Subcutaneous abdominal adipose tissue (tissue), 5 donors: ENCODE measurements around the gene LPP.
A peak's percentile ranks its signal among the peaks of the same experiment; 100 is the strongest.

ENCODE experiments used
- H3K27ac ChIP-seq: one replicate; pipeline ENCODE4 v1.7.0; 2013; ENCODE audit warnings: low read depth, mild to moderate bottlenecking, inconsistent platforms, low read length, moderate library complexity
- H3K27me3 ChIP-seq, 5 donors: one replicate each; pipeline ENCODE4 v1.7.0; 2013; ENCODE audit warnings: low read length in 5 of 5, inconsistent platforms in 1 of 5; ENCODE audit not compliant: control insufficient read depth in 5 of 5, insufficient read depth in 4 of 5
- H3K36me3 ChIP-seq, 5 donors: one replicate each; pipeline ENCODE4 v1.7.0; 2013; ENCODE audit warnings: low read length in 5 of 5; ENCODE audit not compliant: control insufficient read depth in 5 of 5, insufficient read depth in 5 of 5
- H3K4me1 ChIP-seq, 5 donors: one replicate each; pipeline ENCODE4 v1.7.0; 2013; ENCODE audit warnings: low read length in 5 of 5, mild to moderate bottlenecking in 3 of 5, moderate library complexity in 1 of 5; ENCODE audit not compliant: control insufficient read depth in 5 of 5, insufficient read depth in 5 of 5
- H3K4me3 ChIP-seq, 5 donors: one replicate each; pipeline ENCODE4 v1.7.0; 2013; ENCODE audit warnings: low read length in 5 of 5, low read depth in 1 of 5
- H3K9ac ChIP-seq, 5 donors: one replicate each; pipeline ENCODE4 v1.7.0; 2013; ENCODE audit warnings: low read length in 5 of 5, mild to moderate bottlenecking in 4 of 5, moderate library complexity in 3 of 5
- H3K9me3 ChIP-seq, 5 donors: one replicate each; pipeline ENCODE4 v1.7.0; 2013; ENCODE audit warnings: low read length in 5 of 5; ENCODE audit not compliant: control insufficient read depth in 5 of 5
- donor health status: healthy.
- donor health status: healthy.
- donor health status: healthy.
- donor health status: healthy.
- donor health status: healthy.

The LPP gene

DNA sequence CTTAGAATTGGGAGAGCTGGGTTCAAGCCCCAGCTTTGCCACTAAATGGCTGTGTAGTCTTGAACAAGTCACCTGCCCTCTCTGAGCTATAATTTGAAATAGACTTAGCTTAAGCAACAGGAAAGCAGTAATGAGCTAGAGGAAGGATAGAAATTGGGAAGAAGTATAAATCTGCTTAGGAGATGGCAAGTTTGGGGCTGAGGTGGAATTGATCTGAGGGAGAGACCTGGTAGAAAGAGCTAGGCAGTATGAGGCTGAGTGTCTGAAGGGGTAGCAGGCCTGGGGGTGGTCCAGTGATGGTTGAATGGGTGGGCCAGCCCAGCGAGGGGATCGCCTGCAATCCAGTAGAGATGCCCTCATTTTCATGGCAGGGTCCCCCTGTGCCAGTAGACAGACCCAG, 22.9 kb downstream of the LPP start:
- H3K36me3 ChIP-seq: peaks cover 2 to 12% (median 3%) of the 10 kb centered on the region in 5 donors
- H3K9me3 ChIP-seq: no peaks in the 10 kb centered on the region
- no peak overlapping the region for H3K4me3 ChIP-seq
- no peaks in the 10 kb centered on the region for H3K27me3 ChIP-seq
- H3K4me1 ChIP-seq: peaks cover 0 to 19% (median 17%) of the 10 kb centered on the region in 5 donors
- H3K9ac ChIP-seq: no peak overlapping the region
- no peak overlapping the region for H3K27ac ChIP-seq

GRCh38 chr3:188177721-188178120, 23.8 kb downstream of the LPP start:
- Histone ChIP-seq H3K4me3 (no peak overlapping the region), H3K4me1 (peaks cover 0 to 19% (median 17%) of the 10 kb centered on the region in 5 donors)

DNA sequence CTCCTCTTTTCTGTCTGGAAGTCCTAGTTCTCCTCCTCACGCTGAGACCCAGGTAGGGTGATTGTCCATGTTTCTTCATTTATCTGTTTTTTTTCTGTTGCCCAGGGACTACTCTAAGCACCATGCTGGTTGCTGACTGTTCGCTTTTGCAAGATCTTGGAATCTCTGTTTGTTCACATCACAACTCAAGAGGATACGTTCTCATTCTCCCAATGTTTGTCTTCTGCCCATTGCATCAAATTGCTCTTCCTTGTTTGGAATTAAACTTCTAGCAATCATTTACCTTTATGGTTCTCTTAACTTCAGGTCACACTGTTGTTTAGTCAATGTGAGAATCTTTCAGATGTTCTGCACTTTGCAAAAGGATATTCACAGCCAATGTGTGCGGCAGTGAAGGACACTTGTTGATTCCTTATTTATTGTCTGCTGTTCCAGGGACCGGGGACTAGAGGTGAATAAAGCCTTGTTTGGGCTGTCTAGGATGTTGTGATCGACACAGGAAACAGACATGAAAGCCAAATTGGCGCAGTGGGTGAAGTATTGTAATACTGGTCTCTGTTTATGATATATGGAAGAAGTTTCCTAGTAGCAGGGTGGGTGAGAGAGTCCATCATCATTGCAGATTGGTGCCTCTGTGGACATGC, 24.5 kb downstream of the LPP start:
- peak overlapping the region; percentile 55 for H3K27ac ChIP-seq

More at GRCh38 chr3:188177721-188178120, 23.8 kb downstream of the LPP start:
- no peak overlapping the region for H3K9ac ChIP-seq
- no peaks in the 10 kb centered on the region for H3K9me3 ChIP-seq
- H3K27ac ChIP-seq: no peak overlapping the region
- H3K36me3 ChIP-seq: peaks cover 3 to 12% (median 3%) of the 10 kb centered on the region in 5 donors
- no peaks in the 10 kb centered on the region for H3K27me3 ChIP-seq

DNA sequence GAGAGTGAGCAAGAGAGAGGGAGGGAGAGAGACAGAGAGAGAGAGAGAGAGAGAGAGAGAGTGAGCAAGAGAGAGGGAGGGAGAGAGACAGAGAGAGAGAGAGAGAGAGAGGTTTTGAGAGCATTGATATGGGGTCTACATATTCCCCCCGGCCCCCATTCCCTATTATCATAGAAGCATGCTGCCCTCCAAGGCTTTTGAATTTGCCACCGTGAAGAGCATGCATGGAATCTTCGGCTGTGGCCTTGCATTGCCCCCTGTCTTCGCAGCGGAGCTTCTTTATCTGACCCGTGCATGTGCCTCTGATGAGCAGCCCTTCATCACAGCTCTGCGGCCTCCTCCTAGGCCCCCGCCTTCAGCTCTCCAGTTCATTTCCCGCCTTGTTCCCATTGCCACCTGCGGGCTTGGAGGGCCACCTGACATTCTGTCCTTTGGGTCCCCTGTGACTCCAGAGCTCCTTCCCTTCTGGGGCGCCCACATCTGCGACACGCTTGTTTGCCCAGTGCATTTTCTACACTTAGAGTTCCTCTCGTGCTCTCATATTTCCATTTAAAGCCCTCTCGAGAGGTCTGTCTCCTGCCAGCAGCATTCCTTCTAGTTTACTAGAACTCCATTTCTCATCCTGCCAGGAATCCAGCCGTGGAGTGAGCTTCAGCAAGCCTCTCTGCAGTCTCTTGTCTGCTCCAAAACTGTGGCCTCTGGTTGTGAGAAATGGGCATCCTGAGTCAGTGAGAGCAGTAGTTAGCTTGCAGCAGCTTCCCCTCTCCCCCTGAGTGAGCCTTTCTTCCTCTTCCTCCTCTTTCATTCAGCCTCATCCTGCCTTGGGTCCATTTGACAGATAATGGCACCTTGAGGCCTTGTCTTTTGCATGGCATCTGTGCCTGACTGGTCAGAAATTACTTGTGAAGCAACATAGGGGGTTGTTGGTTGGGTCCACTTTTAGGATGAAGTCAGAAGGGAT, 25.3 kb downstream of the LPP start:
- peaks cover 0 to 19% (median 17%) of the 10 kb centered on the region in 5 donors for H3K4me1 ChIP-seq

More for the DNA sequence above, 24.5 kb downstream of the LPP start:
- H3K9ac ChIP-seq: no peak overlapping the region
- peaks cover 0 to 19% (median 17%) of the 10 kb centered on the region in 5 donors for H3K4me1 ChIP-seq
- H3K36me3 ChIP-seq: peaks cover 3 to 15% (median 3%) of the 10 kb centered on the region in 5 donors
- H3K27me3 ChIP-seq: no peaks in the 10 kb centered on the region
- H3K9me3 ChIP-seq: no peaks in the 10 kb centered on the region
- H3K4me3 ChIP-seq: no peak overlapping the region

DNA sequence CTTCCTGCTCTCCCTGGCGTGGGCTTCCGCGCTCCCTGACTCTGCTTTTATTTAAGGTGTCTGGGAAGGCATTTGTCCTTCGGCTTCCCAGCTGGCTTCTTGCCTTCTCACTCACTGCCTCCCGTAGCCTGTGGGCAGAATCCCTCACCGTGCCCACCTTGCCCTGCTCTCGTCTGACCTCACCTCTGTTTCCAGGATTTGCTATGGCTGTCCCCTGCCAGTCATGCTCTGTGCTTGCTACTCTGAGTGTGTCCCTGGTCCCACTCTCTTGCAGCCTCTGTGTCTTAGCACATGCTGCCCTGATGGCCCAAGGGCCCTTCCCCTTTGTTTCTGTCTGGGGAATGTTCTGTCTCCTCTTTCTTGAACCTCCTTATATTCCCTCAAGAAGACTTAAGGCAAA, 26.2 kb downstream of the LPP start:
- H3K36me3 ChIP-seq: peaks cover 2 to 12% (median 3%) of the 10 kb centered on the region in 5 donors
- H3K27me3 ChIP-seq: no peaks in the 10 kb centered on the region
- H3K9me3 ChIP-seq: no peaks in the 10 kb centered on the region
- H3K27ac ChIP-seq: peak overlapping the region; percentile 55
- H3K4me3 ChIP-seq: no peak overlapping the region
- H3K4me1 ChIP-seq: peaks cover 0 to 19% (median 18%) of the 10 kb centered on the region in 5 donors
- H3K9ac ChIP-seq: no peak overlapping the region

More for the DNA sequence above, 25.3 kb downstream of the LPP start:
- no peaks in the 10 kb centered on the region for H3K9me3 ChIP-seq
- H3K9ac ChIP-seq: peak overlapping the region in 1 of 5 donors; percentile 21
- peaks cover 3 to 14% (median 3%) of the 10 kb centered on the region in 5 donors for H3K36me3 ChIP-seq
- H3K4me3 ChIP-seq: no peak overlapping the region
- H3K27me3 ChIP-seq: no peaks in the 10 kb centered on the region
- peak overlapping the region; percentile 55 for H3K27ac ChIP-seq

- Histone ChIP-seq H3K9me3 (no peaks in the 10 kb centered on the region), H3K27ac (no peak overlapping the region), H3K9ac (no peak overlapping the region), H3K27me3 (no peaks in the 10 kb centered on the region), H3K36me3 (peaks cover under 1 to 6% (median 3%) of the 10 kb centered on the region in 5 donors), H3K4me3 (no peak overlapping the region), H3K4me1 (peaks cover 0 to 28% (median 27%) of the 10 kb centered on the region in 5 donors)
Observed at GRCh38 chr3:188183452-188183851, 29.5 kb downstream of the LPP start.

DNA sequence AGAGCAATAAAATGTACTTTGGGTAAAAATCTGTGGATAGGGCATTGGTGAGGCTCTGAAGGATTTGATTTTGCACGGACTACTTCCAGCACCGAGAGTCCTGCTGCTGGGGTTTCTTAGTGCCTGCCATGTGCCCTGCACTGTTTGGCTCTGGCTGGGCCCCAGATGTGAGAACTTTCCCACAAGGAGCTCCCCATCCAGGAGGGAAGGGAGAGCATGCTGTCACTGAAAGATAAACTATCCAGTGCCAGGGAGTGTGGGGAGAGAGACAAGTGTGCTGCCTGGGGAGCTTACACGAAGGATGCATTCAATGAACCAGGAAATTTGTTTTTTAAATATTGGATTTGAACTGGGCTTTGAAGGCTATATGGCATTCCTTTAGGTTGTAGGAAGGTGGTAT, 30.2 kb downstream of the LPP start:
- Histone ChIP-seq H3K27me3 (no peaks in the 10 kb centered on the region), H3K9me3 (no peaks in the 10 kb centered on the region), H3K36me3 (peaks cover 0 to 8% (median 3%) of the 10 kb centered on the region in 5 donors), H3K4me3 (no peak overlapping the region), H3K27ac (no peak overlapping the region), H3K9ac (no peak overlapping the region), H3K4me1 (peaks cover 0 to 22% (median 20%) of the 10 kb centered on the region in 5 donors)

DNA sequence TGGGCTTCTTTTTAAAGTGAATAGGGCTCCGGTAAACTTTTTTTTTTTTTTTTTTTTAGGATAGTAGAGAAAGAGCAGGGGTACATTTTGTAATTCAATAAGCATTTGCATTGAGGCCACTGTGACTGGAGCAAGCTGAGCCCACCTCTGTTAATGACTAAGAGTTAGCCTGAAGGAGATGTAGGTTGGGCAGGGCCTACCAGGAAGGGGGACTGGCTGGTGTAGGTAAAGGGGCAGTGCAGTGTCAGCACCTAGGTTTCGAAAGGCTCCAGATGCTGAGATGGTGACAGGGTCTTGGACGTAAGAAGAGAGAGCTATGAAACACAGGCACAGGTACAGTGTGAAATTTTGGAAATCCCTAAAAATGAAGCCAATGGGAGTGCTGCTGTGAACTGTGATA, 30.7 kb downstream of the LPP start:
- Histone ChIP-seq H3K27ac (no peak overlapping the region), H3K9me3 (no peaks in the 10 kb centered on the region), H3K36me3 (peaks cover 0 to 8% (median 3%) of the 10 kb centered on the region in 5 donors), H3K27me3 (no peaks in the 10 kb centered on the region), H3K4me3 (no peak overlapping the region), H3K9ac (no peak overlapping the region), H3K4me1 (peaks cover 0 to 17% (median 15%) of the 10 kb centered on the region in 5 donors)

DNA sequence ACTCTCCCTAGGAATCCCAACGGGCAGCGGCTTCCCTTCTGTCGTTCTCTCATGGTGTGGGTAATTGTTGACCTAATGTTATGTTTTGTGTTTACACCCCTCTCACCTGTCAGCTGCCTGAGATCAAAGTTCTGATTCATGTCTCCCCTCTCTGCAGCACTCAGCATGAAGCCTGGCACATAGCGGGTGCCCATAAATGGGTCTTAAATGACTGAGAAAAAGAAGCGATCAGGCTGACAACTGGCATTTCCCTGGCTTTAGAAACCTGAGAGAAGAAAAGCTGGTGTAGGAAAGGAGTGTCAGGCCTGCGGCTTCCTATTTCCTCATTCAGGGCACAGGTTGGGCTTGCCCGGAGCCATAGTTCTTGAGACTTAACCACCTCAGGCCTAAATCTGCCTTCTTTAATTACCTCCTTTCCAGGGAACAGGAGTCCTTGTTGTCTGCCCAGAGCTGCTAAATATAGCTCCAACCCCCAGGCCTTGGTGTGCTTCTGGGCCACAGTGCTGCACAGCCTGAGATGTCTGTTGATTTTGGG, 31.8 kb downstream of the LPP start:
- Histone ChIP-seq H3K4me3 (no peak overlapping the region), H3K27me3 (no peaks in the 10 kb centered on the region), H3K27ac (no peak overlapping the region), H3K4me1 (peaks cover 0 to 11% (median 9%) of the 10 kb centered on the region in 5 donors), H3K9me3 (no peaks in the 10 kb centered on the region), H3K9ac (peak overlapping the region in 2 of 5 donors; percentile 35 to 53), H3K36me3 (peaks cover 0 to 5% (median 3%) of the 10 kb centered on the region in 5 donors)
